Thoracic aorta (tissue), 2 donors: ENCODE measurements around the gene ST6GALNAC6. TPM values are rescaled to one million over a fixed set of nuclear protein-coding genes. Genes with fewer than 3 reads are reported as not detected.
"Not testable (repeated sequence)": the region's sequence is repeated elsewhere in the genome, so short reads cannot be mapped to it uniquely, and the experiment has no call there.

Source experiments
- ATAC-seq: fragments of 150-250 bp; one replicate; pipeline ENCODE4 v1.8.0; 2017; ENCODE audit warnings: low read depth; ENCODE audit not compliant: insufficient number of reproducible peaks, low FRiP score
- DNase-seq: peaks from one replicate; pipeline ENCODE4 v3.0.0-alpha.2; 2020; ENCODE audit warnings: low spot score
- H3K27ac ChIP-seq, 2 donors: fragments of 200-600 bp; sonication (generic); 1 replicate in 1 of 2; 2 replicates in 1 of 2; pipeline ENCODE4 v1.5.1; 2016; ENCODE audit warnings: mild to moderate bottlenecking in 2 of 2, moderate library complexity in 2 of 2
- H3K27me3 ChIP-seq: fragments of 200-600 bp; sonication (generic); replicated peaks from 2 replicates; pipeline ENCODE4 v1.6.0; 2016; ENCODE audit warnings: mild to moderate bottlenecking; ENCODE audit not compliant: insufficient read depth
- H3K36me3 ChIP-seq: fragments of 200-600 bp; sonication (generic); one replicate; pipeline ENCODE4 v1.5.1; 2016
- H3K4me1 ChIP-seq, 2 donors: fragments of 200-600 bp; sonication (generic); 1 replicate in 1 of 2; 2 replicates in 1 of 2; pipeline versions ENCODE4 v1.5.1 to v1.6.0; 2016; ENCODE audit warnings: low read depth in 2 of 2, mild to moderate bottlenecking in 1 of 2; ENCODE audit not compliant: control insufficient read depth in 1 of 2
- H3K4me3 ChIP-seq: fragments of 200-600 bp; sonication (generic); 2 replicates; pipeline ENCODE4 v1.5.1; 2016; ENCODE audit warnings: mild to moderate bottlenecking
- H3K9me3 ChIP-seq: fragments of 200-600 bp; sonication (generic); 2 replicates; pipeline ENCODE4 v1.5.1; 2016
- CTCF ChIP-seq: fragments of 200-600 bp; sonication (generic); IDR thresholded peaks from one replicate; pipeline ENCODE4 v1.5.1; 2019; ENCODE audit warnings: antibody characterized with exemption
- total RNA-seq, 2 donors: library from RNA; depleted of rRNA; stranded (reverse); fragments of >200 nt; gene quantifications; one replicate each; pipeline versions ENCODE4 v1.1.0 to v1.2.3, GENCODE V29; 2016

ST6GALNAC6 gene
- total RNA-seq, 2 donors from 2014 or later, result 140 to 221 TPM

DNA sequence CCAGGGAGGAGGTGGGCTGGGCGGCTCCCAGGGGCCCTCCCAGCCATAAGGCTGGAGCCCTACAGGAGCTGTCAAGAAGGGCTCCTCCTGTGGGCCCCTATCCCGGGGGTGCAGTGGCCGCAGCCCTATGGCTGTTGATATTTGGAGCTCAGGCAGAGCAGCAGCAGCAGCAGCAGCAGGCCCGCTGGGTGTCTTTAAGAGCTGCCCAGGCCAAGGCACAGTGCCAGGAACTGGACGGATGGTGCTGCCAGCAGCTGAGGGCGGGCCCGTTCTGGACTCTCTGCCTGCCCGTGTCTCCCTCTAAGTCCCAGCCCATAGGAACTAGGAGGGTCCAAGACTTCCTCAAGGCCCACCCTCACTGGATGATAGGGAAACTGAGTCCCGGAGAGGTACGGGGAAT lies 25.5 kb downstream of the ST6GALNAC6 start:
- H3K27ac ChIP-seq, result peak overlapping the region; percentile 52 to 75
- DNase-seq (peak; percentile 67), ATAC-seq (no peak)
- H3K4me3 ChIP-seq, result peak overlapping the region; percentile 46
- no peak for TF ChIP-seq CTCF
- peaks cover 27 to 57% of the 10 kb centered on the region in 2 donors for H3K4me1 ChIP-seq
- peaks cover 16% of the 10 kb centered on the region for H3K36me3 ChIP-seq
- H3K9me3 ChIP-seq, result no peaks in the 10 kb centered on the region
- no peaks in the 10 kb centered on the region for H3K27me3 ChIP-seq

DNA sequence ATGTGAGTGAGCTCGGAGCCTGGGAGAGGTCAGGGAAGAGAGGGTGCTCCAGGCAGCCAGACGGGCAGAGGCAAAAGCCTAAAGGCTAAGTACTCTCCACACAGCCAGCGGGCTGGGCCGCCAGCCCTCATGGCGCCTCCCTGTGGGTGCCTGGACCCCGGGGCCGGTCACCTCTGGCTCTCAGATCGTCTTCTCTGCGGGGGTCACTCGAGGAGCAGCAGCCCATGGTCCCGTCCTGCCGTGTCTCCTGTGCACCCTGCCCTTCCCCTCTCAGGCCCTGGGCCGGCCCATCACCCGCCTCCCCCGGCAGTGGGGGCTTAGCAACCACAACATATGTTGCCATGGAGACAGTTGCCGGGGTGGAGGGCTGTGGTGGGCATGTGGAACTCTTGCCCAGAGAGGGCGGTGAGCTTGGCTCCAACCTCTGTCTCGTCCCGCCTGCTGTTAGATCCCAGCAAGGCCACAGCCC lies 26.1 kb downstream of the ST6GALNAC6 start:
- Histone ChIP-seq H3K9me3 (no peaks in the 10 kb centered on the region), H3K27me3 (no peaks in the 10 kb centered on the region), H3K4me3 (no peak overlapping the region), H3K4me1 (peaks cover 27 to 55% of the 10 kb centered on the region in 2 donors), H3K36me3 (peaks cover 16% of the 10 kb centered on the region), H3K27ac (peak overlapping the region in 1 of 2 donors; percentile 75)
- DNase-seq, result no peak
- no peak for ATAC-seq
- no peak for TF ChIP-seq CTCF

GRCh38 chr9:127872369-127873222 lies 26.8 kb downstream of the ST6GALNAC6 start:
- Histone ChIP-seq H3K36me3 (peaks cover 22% of the 10 kb centered on the region), H3K27ac (no peak overlapping the region), H3K27me3 (no peaks in the 10 kb centered on the region), H3K9me3 (no peaks in the 10 kb centered on the region), H3K4me3 (no peak overlapping the region), H3K4me1 (peaks cover 23 to 49% of the 10 kb centered on the region in 2 donors)
- ATAC-seq (no peak), DNase-seq (no peak)
- TF ChIP-seq CTCF, result no peak

GRCh38 chr9:127871531-127871930 lies 27.9 kb downstream of the ST6GALNAC6 start:
- DNase-seq (no peak), ATAC-seq (no peak)
- Histone ChIP-seq H3K36me3 (peaks cover 22% of the 10 kb centered on the region), H3K27ac (no peak overlapping the region), H3K4me1 (peaks cover 23 to 42% of the 10 kb centered on the region in 2 donors), H3K27me3 (no peaks in the 10 kb centered on the region), H3K9me3 (no peaks in the 10 kb centered on the region), H3K4me3 (no peak overlapping the region)
- TF ChIP-seq CTCF, result no peak

- no peaks in the 10 kb centered on the region for H3K27me3 ChIP-seq
- H3K4me3 ChIP-seq, result no peak overlapping the region
- DNase-seq, result no peak
- no peak for TF ChIP-seq CTCF
- H3K4me1 ChIP-seq, result peaks cover 16 to 36% of the 10 kb centered on the region in 2 donors
- H3K36me3 ChIP-seq, result peaks cover 22% of the 10 kb centered on the region
- H3K27ac ChIP-seq, result no peak overlapping the region
- H3K9me3 ChIP-seq, result no peaks in the 10 kb centered on the region
- no peak for ATAC-seq
Measured at GRCh38 chr9:127870887-127871286, 28.5 kb downstream of the ST6GALNAC6 start.

DNA sequence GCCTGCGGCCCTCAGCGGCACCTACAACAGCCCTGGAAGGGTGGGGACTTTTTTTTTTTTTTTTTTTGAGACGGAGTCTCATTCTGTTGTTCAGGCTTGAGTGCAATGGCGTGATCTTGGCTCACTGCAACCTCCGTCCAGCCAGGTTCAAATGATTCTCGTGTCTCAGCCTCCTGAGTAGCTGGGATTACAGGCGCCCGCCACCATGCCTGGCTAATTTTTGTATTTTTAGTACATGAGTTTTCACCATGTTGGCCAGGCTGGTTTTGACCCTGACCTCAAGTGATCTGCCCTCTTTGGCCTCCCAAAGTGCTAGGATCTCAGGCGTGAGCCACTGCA lies 29.3 kb downstream of the ST6GALNAC6 start:
- not testable (repeated sequence) for H3K27ac ChIP-seq, H3K27me3 ChIP-seq, DNase-seq, H3K9me3 ChIP-seq, H3K4me3 ChIP-seq, ATAC-seq
- Histone ChIP-seq H3K4me1 (peaks cover 11 to 28% of the 10 kb centered on the region in 2 donors), H3K36me3 (peaks cover 22% of the 10 kb centered on the region)
